Stimulated activated memory B cell treated with anti-CD40 and anti-IgM and Interleukin-4, amounts not matched to agents 10 μg/mL and 1 μg/mL and 100 μg/mL, for 72 hours (primary cell): ENCODE results near the gene DCTN2.

ENCODE experiments used
- ATAC-seq: fragments of 150-1000 bp; cut with Tn5 transposase; 2 replicates; pipeline ENCODE4 v1.10.0; 2021
- H3K27ac Mint-ChIP-seq: one replicate; pipeline ENCODE4 v1.8.0; 2022; ENCODE audit warnings: mild to moderate bottlenecking, mixed read lengths
- H3K27me3 Mint-ChIP-seq: one replicate; pipeline ENCODE4 v1.8.0; 2022; ENCODE audit warnings: mixed read lengths
- H3K36me3 Mint-ChIP-seq: one replicate; pipeline ENCODE4 v1.8.0; 2022; ENCODE audit warnings: mixed read lengths
- H3K4me1 Mint-ChIP-seq: one replicate; pipeline ENCODE4 v1.8.0; 2022; ENCODE audit warnings: mixed read lengths
- H3K4me3 Mint-ChIP-seq: one replicate; pipeline ENCODE4 v1.8.0; 2022; ENCODE audit warnings: mild to moderate bottlenecking, moderate library complexity, mixed read lengths
- H3K9me3 Mint-ChIP-seq: one replicate; pipeline ENCODE4 v1.8.0; 2022; ENCODE audit warnings: mixed read lengths

DCTN2 gene

DNA sequence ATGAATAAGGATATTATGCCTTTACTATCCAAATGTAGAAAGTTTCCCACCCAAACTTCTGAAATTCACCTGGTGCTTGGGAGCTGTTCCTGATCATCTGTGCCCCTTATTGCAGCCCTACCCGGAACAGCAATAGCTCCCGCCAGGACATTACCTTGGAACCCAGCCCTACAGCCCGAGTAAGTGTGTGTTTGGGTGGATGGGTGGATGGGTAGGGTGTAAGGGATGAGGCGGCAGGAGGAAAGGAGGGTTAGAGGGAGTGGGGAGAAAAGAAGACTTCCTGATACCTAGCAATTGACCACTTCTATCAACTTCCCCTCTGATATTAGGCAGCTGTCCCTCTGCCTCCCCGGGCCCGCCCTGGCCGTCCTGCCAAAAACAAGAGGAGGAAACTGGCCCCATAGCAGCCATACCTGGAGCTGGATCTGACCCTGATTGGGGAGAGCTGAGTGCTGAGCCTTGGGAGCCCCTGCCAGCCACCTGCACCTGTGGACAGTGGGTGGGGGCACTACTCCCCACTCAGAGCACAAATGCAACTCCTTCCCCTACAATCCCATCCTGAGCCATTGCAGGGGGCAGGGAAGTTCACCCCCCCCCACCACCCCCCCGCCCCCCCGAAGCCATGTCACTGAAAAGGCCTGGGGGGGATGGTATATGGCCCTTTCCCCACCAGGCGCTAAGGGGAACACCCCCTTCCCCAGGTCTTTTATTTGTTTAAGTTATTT is 18.0 kb downstream of the DCTN2 start:
- H3K4me3 Mint-ChIP-seq: no peak overlapping the region
- no peaks in the 10 kb centered on the region for H3K27me3 Mint-ChIP-seq
- H3K36me3 Mint-ChIP-seq: peaks cover 79% of the 10 kb centered on the region
- H3K9me3 Mint-ChIP-seq: no peaks in the 10 kb centered on the region
- H3K4me1 Mint-ChIP-seq: peaks cover 35% of the 10 kb centered on the region
- no peak overlapping the region for H3K27ac Mint-ChIP-seq
- ATAC-seq: no peak

DNA sequence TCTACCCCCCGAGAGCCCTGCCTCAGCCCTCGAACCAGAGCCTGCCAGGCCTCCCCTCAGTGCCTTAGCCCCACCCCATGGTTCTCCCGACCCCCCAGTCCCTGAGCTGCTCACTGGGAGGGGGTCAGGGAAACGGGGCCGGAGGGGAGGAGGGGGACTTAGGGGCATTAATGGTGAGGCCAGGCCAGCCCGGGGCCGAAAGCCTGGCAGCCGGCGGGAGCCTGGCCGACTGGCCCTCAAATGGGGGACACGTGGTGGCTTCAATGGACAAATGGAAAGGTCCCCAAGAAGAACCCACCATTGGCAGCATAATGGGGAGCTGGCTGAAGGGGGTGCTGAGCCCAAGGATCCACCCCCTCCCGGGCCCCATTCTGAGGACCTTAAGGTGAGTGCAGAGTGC is 18.8 kb downstream of the DCTN2 start:
- no peak for ATAC-seq
- H3K27ac Mint-ChIP-seq: no peak overlapping the region
- H3K4me3 Mint-ChIP-seq: no peak overlapping the region
- H3K9me3 Mint-ChIP-seq: no peaks in the 10 kb centered on the region
- H3K27me3 Mint-ChIP-seq: no peaks in the 10 kb centered on the region
- H3K4me1 Mint-ChIP-seq: peaks cover 43% of the 10 kb centered on the region
- peaks cover 71% of the 10 kb centered on the region for H3K36me3 Mint-ChIP-seq

DNA sequence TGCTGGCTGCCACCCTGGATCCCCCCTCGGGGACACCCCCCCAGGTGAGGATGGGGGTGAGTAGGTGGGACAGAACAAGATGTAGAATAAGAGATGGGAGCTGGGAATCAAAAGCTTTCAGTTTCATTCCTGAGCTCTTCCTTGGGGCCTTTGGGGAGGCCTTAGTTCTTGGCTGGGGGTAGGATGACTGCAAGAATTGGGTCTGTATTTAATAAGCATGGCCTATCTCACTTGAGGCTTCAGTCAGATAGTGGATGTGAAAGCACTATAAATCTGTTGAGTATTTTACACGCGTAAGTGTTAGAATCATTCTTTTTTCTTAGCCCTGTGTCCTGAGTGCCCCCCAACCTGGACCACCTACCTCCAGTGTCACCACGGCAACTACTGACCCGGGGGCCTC is 19.8 kb downstream of the DCTN2 start:
- Mint-ChIP-seq H3K4me3 (no peak overlapping the region), H3K4me1 (peaks cover 47% of the 10 kb centered on the region), H3K9me3 (no peaks in the 10 kb centered on the region), H3K27ac (peak overlapping the region; percentile 30), H3K27me3 (no peaks in the 10 kb centered on the region), H3K36me3 (peaks cover 61% of the 10 kb centered on the region)
- ATAC-seq: no peak

DNA sequence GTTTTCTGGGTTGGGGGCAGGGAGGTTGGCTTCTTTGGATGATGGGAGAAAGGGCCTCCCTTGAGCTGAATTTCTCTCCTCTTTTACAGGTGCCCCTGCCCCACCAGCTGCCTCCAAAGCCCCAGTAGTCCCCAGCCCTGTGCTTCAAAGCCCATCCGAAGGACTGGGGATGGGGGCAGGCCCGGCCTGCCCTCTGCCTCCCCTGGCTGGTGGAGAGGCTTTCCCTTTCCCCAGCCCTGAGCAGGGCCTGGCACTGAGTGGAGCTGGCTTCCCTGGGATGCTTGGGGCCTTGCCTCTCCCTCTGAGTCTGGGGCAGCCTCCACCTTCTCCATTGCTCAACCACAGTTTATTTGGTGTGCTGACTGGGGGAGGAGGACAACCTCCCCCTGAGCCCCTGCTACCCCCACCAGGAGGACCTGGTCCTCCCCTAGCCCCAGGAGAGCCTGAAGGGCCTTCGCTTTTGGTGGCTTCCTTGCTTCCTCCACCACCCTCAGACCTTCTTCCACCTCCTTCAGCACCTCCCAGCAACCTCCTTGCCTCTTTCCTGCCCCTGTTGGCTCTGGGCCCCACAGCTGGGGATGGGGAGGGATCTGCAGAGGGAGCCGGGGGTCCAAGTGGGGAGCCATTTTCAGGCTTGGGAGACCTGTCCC is 20.4 kb downstream of the DCTN2 start:
- no peak for ATAC-seq
- H3K27ac Mint-ChIP-seq: peak overlapping the region; percentile 30
- peaks cover 53% of the 10 kb centered on the region for H3K4me1 Mint-ChIP-seq
- H3K4me3 Mint-ChIP-seq: no peak overlapping the region
- H3K27me3 Mint-ChIP-seq: no peaks in the 10 kb centered on the region
- H3K9me3 Mint-ChIP-seq: no peaks in the 10 kb centered on the region
- H3K36me3 Mint-ChIP-seq: peaks cover 55% of the 10 kb centered on the region

DNA sequence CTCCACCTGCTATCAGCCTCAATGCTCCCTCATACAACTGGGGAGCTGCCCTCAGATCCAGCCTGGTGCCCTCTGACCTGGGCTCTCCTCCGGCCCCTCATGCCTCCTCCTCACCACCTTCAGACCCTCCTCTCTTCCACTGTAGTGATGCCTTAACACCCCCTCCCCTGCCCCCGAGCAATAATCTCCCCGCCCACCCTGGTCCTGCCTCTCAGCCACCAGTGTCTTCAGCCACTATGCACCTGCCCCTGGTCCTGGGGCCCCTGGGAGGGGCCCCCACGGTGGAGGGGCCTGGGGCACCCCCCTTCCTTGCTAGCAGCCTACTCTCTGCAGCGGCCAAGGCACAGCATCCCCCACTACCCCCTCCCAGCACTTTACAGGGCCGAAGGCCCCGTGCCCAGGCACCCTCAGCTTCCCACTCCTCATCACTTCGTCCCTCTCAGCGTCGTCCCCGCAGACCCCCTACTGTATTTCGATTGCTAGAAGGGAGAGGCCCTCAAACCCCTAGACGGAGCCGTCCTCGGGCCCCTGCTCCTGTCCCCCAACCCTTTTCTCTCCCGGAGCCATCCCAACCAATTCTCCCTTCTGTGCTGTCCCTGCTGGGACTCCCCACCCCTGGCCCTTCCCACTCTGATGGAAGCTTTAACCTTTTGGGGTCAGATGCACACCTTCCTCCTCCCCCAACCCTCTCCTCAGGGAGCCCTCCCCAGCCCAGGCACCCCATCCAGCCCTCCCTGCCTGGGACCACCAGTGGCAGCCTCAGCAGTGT is 21.2 kb downstream of the DCTN2 start:
- H3K4me1 Mint-ChIP-seq: peaks cover 61% of the 10 kb centered on the region
- no peaks in the 10 kb centered on the region for H3K27me3 Mint-ChIP-seq
- H3K27ac Mint-ChIP-seq: peak overlapping the region; percentile 99
- H3K9me3 Mint-ChIP-seq: no peaks in the 10 kb centered on the region
- no peak for ATAC-seq
- H3K4me3 Mint-ChIP-seq: peak overlapping the region; percentile 2
- peaks cover 50% of the 10 kb centered on the region for H3K36me3 Mint-ChIP-seq

DNA sequence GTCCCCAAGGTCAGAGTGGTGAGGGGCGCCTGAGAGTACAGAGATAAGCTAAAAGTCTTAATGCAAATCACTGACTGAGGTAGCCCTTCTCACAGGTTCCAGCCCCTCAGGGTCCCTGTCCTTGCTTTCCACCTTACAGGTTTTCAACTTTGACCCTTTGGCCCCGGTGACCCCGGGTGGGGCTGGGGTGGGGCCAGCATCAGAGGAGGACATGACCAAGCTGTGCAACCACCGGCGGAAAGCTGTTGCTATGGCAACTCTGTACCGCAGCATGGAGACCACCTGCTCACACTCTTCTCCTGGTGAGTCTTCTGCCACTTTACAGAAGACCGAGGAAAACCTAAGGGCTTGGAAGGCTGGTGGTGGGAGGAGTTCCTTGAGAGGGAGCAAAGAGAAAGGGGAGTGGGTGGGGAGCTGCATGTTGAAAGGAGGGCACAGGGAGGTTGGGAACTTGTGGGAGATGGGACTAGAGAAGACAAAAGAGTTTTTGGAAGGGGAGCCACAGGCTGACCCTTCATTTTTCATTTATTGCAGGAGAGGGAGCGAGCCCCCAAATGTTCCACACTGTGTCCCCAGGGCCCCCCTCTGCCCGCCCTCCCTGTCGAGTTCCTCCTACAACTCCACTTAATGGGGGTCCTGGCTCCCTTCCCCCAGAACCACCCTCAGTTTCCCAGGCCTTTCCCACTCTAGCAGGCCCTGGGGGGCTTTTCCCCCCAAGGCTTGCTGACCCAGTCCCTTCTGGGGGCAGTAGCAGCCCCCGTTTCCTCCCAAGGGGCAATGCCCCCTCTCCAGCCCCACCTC is 22.0 kb downstream of the DCTN2 start:
- peak overlapping the region; percentile 99 for H3K27ac Mint-ChIP-seq
- H3K36me3 Mint-ChIP-seq: peaks cover 47% of the 10 kb centered on the region
- H3K4me3 Mint-ChIP-seq: peak overlapping the region; percentile 97
- peaks cover 61% of the 10 kb centered on the region for H3K4me1 Mint-ChIP-seq
- ATAC-seq: no peak
- H3K27me3 Mint-ChIP-seq: no peaks in the 10 kb centered on the region
- no peaks in the 10 kb centered on the region for H3K9me3 Mint-ChIP-seq

DNA sequence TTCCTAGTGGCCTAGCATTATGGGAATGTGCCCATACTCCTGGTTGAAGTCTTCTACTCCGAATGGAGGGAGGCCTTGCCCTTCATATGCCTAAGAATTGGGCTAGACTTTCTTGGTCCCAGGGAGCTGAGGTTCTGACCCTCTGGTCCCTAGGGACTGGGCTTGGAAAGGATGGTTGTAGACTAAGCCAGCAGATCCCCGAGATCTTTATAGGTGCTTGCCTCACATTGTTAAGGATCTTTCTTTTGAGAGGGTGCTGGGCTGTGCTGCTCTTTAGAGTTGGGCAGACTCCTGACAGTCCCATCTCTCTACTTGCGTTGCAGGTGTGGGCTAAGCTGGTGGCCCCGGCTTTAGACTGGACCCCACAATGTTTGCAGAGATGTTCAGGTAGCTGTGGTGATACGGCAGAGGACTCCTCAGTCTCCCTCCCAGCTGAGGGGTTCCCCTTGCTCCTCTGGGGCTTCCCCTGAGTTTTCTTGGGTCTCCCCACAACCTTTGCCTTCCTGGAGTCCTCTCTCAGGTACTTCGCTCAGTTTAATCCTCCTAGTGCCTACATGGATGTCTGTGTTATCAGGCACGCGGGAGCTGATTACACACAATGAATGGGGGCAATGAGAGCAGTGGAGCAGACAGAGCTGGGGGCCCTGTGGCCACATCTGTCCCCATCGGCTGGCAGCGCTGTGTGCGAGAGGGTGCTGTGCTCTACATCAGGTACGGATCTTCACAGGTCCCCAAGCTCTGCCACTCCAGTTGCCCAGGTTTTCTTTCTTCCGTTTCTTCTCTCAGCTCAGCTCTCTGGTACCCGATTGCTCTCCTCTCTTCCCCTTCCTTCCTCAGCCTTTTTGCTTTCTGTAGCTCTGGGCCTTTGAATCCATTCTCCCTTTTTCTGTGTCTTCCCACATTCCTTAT is 23.0 kb downstream of the DCTN2 start:
- H3K27me3 Mint-ChIP-seq: no peaks in the 10 kb centered on the region
- peaks cover 42% of the 10 kb centered on the region for H3K36me3 Mint-ChIP-seq
- H3K9me3 Mint-ChIP-seq: no peaks in the 10 kb centered on the region
- peak overlapping the region; percentile 97 for H3K4me3 Mint-ChIP-seq
- no peak for ATAC-seq
- H3K27ac Mint-ChIP-seq: peak overlapping the region; percentile 99
- peaks cover 68% of the 10 kb centered on the region for H3K4me1 Mint-ChIP-seq

DNA sequence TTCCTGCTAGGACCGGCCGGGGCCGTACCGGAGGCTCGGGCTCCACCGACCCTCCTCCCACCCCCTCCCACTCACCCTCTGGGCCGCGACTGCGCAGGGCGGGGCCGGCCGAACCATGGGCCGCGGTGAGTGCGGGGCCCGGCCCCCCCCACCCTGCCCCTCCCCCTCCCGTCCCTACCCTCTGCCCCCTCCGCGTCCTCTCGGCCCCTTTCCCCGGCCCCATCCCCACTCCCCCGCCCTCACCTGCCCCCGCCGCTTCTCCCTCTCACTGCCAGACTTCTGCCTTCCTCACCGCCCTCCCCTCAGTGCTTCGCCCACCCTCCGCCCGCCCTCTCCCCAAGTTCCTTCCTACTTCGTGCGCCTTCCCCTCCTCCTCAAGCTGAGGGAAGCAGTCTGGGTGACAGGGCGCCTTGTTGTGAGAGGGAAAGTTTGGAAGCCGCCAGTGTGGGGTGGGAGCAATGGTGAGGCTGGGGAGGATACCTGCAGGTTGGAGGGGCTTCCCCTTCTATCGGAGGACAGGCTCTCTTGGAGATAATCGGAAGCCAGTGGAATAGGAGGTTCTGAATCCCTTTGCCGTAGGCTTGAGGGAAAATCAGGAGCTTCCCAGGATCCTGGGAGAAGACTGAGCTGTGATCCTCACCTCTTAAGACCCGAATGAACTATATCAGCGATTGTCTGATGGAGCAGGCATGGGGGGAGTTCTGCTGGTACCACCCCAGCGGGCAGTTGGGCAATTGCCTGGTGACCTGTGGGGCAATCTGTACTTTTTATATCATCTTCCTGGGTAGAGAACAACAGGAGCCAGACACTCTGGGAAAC is 23.9 kb downstream of the DCTN2 start:
- Mint-ChIP-seq H3K4me1 (peaks cover 74% of the 10 kb centered on the region), H3K36me3 (peaks cover 44% of the 10 kb centered on the region), H3K9me3 (no peaks in the 10 kb centered on the region), H3K27me3 (no peaks in the 10 kb centered on the region), H3K27ac (peak overlapping the region; percentile 99), H3K4me3 (peak overlapping the region; percentile 97)
- no peak for ATAC-seq

DNA sequence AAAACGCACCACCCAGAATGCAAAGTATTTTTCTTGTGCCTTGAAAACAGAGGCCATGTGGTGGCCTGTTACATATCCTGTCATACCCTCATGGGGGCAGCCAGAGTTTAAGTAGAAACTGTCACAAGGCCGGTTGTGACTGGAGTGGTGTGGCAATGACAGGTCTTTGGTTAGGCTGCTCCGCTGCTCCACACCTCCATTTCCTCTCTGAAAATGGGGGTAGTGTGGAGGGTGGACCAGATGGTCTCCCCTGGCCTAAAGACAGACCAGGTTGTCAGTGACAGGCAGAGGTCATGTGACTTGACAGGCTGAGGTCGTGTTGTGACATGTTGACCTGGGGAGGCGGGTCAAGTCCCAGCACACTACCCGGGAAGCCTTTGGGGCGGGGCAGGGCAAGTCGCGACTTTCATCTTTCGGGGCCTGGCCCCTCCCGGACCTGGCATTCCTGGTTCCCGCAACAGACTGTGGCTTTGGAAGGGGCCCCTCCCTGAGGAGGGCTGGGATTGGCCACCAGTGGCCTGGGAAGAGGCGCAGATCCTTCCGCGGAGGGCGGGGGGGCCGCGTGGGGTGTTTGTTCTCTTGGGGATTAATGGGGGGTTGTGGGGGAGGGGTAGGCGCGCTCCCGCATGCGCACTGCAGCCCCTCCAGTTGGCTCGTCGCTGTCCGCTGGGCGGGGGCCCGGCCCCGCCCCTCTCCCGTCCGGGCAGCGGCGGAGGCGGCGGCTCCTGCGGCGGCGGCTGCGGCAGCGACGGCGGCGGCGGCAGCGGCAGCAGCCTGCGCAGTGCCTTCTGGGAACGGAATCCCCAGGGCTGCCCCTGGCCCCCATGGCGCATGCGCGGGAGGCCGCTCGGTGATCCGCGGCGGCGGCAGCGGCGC is 24.7 kb downstream of the DCTN2 start, which contains the start of gene MBD6:
Gene MBD6 (plus strand): TSS at position 814 of the 876 bp plus-strand sequence. CDS start 1,480 bp downstream, outside the sequence.
- Mint-ChIP-seq H3K27ac (peak within 1 kb of the TSS; percentile 99), H3K4me3 (peak within 1 kb of the TSS; percentile 97)

DNA sequence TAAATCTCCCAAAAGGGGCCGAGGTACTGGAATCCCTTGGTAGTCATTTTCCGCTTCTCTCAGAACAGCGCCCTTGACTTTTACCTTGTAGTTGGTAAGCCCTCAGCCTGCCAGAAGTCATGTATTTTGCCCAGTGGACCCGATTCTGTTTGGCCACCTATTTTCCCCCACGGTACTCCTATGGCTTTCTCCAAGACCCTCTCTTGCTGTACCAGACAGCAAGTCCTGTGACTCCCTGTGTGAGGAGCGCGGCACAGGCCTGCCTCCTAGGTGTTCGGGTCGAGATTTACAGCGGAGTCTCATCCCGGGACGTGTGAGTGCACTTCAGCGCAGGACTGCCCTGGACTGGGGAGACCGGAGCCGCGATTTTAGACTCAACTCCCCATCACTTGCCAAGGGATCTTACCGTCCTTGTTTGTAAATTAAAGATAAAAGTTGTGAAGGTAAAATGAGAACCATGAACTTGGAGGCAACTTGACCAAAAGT is 25.4 kb downstream of the DCTN2 start:
- ATAC-seq: no peak
- peaks cover 47% of the 10 kb centered on the region for H3K36me3 Mint-ChIP-seq
- H3K27ac Mint-ChIP-seq: peak overlapping the region; percentile 99
- H3K4me1 Mint-ChIP-seq: peaks cover 84% of the 10 kb centered on the region
- H3K27me3 Mint-ChIP-seq: no peaks in the 10 kb centered on the region
- peak overlapping the region; percentile 94 for H3K4me3 Mint-ChIP-seq
- H3K9me3 Mint-ChIP-seq: no peaks in the 10 kb centered on the region

More for the DNA sequence above, 24.7 kb downstream of the DCTN2 start, which contains the start of gene MBD6:
- Mint-ChIP-seq H3K4me1 (peaks cover 82% of the 10 kb centered on the region), H3K9me3 (no peaks in the 10 kb centered on the region), H3K27me3 (no peaks in the 10 kb centered on the region), H3K36me3 (peaks cover 47% of the 10 kb centered on the region)
- ATAC-seq: peak; percentile 65

DNA sequence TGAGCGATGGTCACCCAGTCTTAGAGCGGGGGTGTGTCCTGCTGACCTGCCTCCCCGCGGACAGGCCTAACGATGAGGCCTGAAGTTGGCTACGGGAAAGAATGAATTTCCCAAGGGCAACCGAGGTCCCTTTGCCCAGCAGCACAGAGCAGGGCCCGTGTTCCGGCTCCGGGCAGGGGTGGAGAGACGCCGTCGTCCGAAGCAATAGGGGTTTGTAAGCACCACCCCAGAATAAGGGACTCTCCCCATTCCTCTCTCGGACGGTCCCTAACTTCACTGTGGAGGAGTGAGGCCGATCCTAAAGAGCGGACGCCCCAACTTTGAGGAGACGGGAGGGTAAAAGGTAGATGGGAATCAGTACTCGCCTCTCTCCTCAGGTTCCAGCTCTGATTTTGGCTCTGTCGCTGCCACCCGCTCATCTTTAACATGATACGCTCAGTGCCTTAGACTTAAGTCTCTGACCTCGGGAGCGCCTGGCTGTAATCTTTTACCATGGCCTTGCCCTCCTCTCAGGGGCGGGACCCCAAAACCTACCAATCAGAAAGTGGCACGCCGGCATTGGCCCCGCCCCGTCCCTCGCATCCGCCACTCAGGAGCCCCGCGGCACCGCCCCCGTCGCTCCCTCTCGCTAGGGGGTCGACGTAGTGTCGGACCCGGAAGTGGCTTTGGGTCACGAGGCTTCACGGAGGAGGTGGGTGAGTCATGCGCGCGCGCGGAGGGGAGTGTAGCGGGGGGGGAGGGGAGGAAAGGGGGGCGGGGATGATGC is 26.8 kb downstream of the DCTN2 start, which contains the start of gene DDIT3:
Gene DDIT3 (minus strand): TSS at position 462 of the 766 bp plus-strand sequence. CDS start 3,108 bp downstream, outside the sequence.
- no peaks in the 10 kb centered on the region for H3K9me3 Mint-ChIP-seq
- H3K36me3 Mint-ChIP-seq: peaks cover 47% of the 10 kb centered on the region
- peak within 1 kb of the TSS; percentile 99 for H3K27ac Mint-ChIP-seq
- H3K27me3 Mint-ChIP-seq: no peaks in the 10 kb centered on the region
- H3K4me1 Mint-ChIP-seq: peaks cover 77% of the 10 kb centered on the region
- H3K4me3 Mint-ChIP-seq: peak within 1 kb of the TSS; percentile 94
- ATAC-seq: peak; percentile 89

DNA sequence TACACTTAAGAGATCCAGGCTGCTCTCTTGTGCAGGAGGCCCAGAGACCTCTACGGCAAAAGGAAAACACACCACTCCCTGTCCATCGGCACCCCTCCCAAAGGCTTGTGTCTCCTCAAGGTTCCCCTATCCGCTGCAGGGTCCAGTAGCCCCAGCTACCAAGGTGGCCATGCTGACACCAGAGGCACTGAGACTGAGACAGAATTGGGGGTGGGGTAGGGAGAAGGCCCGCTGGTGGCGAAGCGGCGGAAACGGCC is 27.3 kb downstream of the DCTN2 start:
- peaks cover 48% of the 10 kb centered on the region for H3K36me3 Mint-ChIP-seq
- peak overlapping the region; percentile 99 for H3K27ac Mint-ChIP-seq
- peak overlapping the region; percentile 94 for H3K4me3 Mint-ChIP-seq
- H3K9me3 Mint-ChIP-seq: no peaks in the 10 kb centered on the region
- ATAC-seq: no peak
- H3K27me3 Mint-ChIP-seq: no peaks in the 10 kb centered on the region
- peaks cover 72% of the 10 kb centered on the region for H3K4me1 Mint-ChIP-seq
